ENCODE data around the gene SH2D3C. TPM values are rescaled to one million over a fixed set of nuclear protein-coding genes. Genes with fewer than 3 reads are reported as not detected.

SH2D3C gene
- total and polyA plus RNA-seq, 2 of the 8 experiments (the other 6 are each of a cell fraction or from before 2014, with no cell fraction given): 6.4 to 8.1 TPM

GRCh38 chr9:127703289-127703946 is 75.0 kb downstream of the SH2D3C start:
- Histone ChIP-seq H3K18ac (ENCODE audit: extremely low read depth, low read length) (no peak overlapping the region), H2BK20ac (ENCODE audit: low read length) (no peak overlapping the region), H4K91ac (replicated peaks; ENCODE audit: insufficient read length, low read length) (no peak overlapping the region), H3K23ac (ENCODE audit: insufficient read length) (no peak overlapping the region), H3K23me2 (ENCODE audit: low read depth, low read length) (0 out of 2 replicates have a peak, but pooled peaks cover 1% of the 10 kb centered on the region), H3K36me3 (ENCODE audit: control insufficient read depth in 2 of 4, insufficient read depth in 4 of 4, low read length in 3 of 4) (no peaks in the 10 kb centered on the region), H3K9me3 (ENCODE audit: insufficient read depth in 2 of 2, low read depth in 1 of 2, low read length in 1 of 2) (no peaks in the 10 kb centered on the region), H3K79me2 (ENCODE audit: control insufficient read depth in 1 of 2, insufficient read depth in 2 of 2, low read length in 2 of 2) (no peaks in the 10 kb centered on the region), H3K4me3 (ENCODE audit: extremely low read depth in 1 of 4, insufficient read depth in 2 of 4, low read depth in 3 of 4, low read length in 4 of 4) (no peak overlapping the region), H3K56ac (replicated peaks; ENCODE audit: insufficient read length, low read depth, low read length) (no peak overlapping the region), H3K9ac (replicated peaks in 1 of 4; ENCODE audit: extremely low read depth in 1 of 4, low read depth in 3 of 4, low read length in 3 of 4) (no peak overlapping the region), H2BK12ac (ENCODE audit: low read depth, low read length) (no peak overlapping the region), H3K4ac (replicated peaks; ENCODE audit: insufficient read length, low read depth, low read length) (no peak overlapping the region), H2BK120ac (replicated peaks; ENCODE audit: low read depth, low read length) (no peak overlapping the region), H3K4me1 (replicated peaks in 1 of 4; ENCODE audit: control insufficient read depth in 3 of 4, insufficient read depth in 4 of 4, low read length in 3 of 4) (peaks cover 0 to 11% (median 5%) of the 10 kb centered on the region in 4 experiments; a peak in 5 of 7 replicates), H3K27me3 (replicated peaks in 1 of 4; ENCODE audit: control insufficient read depth in 3 of 4, extremely low read depth in 1 of 4, insufficient read depth in 3 of 4, low read length in 3 of 4) (no peaks in the 10 kb centered on the region; a peak in 2 of 7 replicates), H2BK15ac (ENCODE audit: low read length) (no peak overlapping the region), H3K4me2 (ENCODE audit: insufficient read depth in 1 of 2, low read depth in 2 of 2, low read length in 2 of 2) (no peak overlapping the region), H2AK5ac (ENCODE audit: low read depth, low read length) (no peak overlapping the region), H4K20me1 (replicated peaks in 1 of 2; ENCODE audit: control insufficient read depth in 1 of 2, insufficient read depth in 2 of 2, low read length in 2 of 2) (no peaks in the 10 kb centered on the region), H3K79me1 (ENCODE audit: low read depth, low read length) (no peaks in the 10 kb centered on the region), H4K5ac (ENCODE audit: insufficient read length, low read depth, low read length) (no peak overlapping the region), H3K27ac (ENCODE audit: low read depth, low read length) (no peak overlapping the region), H4K8ac (ENCODE audit: extremely low read depth, insufficient read depth, low read length) (no peak overlapping the region), H2AFZ (ENCODE audit: low read length) (no peak overlapping the region), H2BK5ac (ENCODE audit: low read depth, low read length) (no peak overlapping the region), H3K14ac (ENCODE audit: insufficient read length) (no peak overlapping the region)
- ChIA-PET CTCF (ENCODE audit: partially characterized antibody) (interaction anchor here (0.6 to 1.9 kb wide), 9 partner anchors 9 to 199 kb away, joined by 3 to 5 read pairs (median 4); partner anchors contain the start of gene TOR2A), POLR2A (ENCODE audit: partially characterized antibody) (interaction anchor here (1.3 kb wide), 1 partner anchor 9 kb away, joined by 3 read pairs; no protein-coding TSS in a partner anchor)
- DNase-seq (ENCODE audit: low read depth in 1 of 2, low spot score in 2 of 2): no peak
- FAIRE-seq: no peak
- 79% methylated on average over 9 of the region's 9 CpGs; no CpG with 5 or more reads in 1 of the 2 experiments for WGBS, 2 experiments (ENCODE audit: extremely low coverage in 1 of 2, insufficient coverage in 1 of 2, insufficient read length in 1 of 2, insufficient replicate concordance in 2 of 2, low coverage in 1 of 2, low lambda C conversion rate in 2 of 2, missing lambda C conversion rate in 1 of 2)
- TF ChIP-seq TEAD4 (IDR thresholded peaks at IDR 0.05; ENCODE audit: low read depth, low read length) (no peak), BCL11A (IDR thresholded peaks at IDR 0.05; ENCODE audit: low read depth in 2 of 2, low read length in 2 of 2) (no peak), SP1 (IDR thresholded peaks at IDR 0.05; ENCODE audit: low read depth, low read length) (no peak), KDM4A (IDR thresholded peaks at IDR 0.05; ENCODE audit: low read depth, low read length, severe bottlenecking) (no peak), CEBPB (IDR thresholded peaks at IDR 0.05; ENCODE audit: low read depth, low read length) (no peak), SP2 (IDR thresholded peaks at IDR 0.05; ENCODE audit: low read length) (no peak), FOSL1 (IDR thresholded peaks at IDR 0.05; ENCODE audit: insufficient read depth, low read depth, low read length) (no peak), RXRA (IDR thresholded peaks at IDR 0.05; ENCODE audit: insufficient read depth, low read depth, low read length) (no peak)
- TF ChIP-seq, protein P1, sequence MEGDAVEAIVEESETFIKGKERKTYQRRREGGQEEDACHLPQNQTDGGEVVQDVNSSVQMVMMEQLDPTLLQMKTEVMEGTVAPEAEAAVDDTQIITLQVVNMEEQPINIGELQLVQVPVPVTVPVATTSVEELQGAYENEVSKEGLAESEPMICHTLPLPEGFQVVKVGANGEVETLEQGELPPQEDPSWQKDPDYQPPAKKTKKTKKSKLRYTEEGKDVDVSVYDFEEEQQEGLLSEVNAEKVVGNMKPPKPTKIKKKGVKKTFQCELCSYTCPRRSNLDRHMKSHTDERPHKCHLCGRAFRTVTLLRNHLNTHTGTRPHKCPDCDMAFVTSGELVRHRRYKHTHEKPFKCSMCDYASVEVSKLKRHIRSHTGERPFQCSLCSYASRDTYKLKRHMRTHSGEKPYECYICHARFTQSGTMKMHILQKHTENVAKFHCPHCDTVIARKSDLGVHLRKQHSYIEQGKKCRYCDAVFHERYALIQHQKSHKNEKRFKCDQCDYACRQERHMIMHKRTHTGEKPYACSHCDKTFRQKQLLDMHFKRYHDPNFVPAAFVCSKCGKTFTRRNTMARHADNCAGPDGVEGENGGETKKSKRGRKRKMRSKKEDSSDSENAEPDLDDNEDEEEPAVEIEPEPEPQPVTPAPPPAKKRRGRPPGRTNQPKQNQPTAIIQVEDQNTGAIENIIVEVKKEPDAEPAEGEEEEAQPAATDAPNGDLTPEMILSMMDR (IDR thresholded peaks at IDR 0.05; ENCODE audit: control extremely low read depth in 1 of 3, insufficient read depth in 1 of 3, low read depth in 1 of 3, low read length in 3 of 3): no peak
- TF ChIP-seq, protein P2, sequence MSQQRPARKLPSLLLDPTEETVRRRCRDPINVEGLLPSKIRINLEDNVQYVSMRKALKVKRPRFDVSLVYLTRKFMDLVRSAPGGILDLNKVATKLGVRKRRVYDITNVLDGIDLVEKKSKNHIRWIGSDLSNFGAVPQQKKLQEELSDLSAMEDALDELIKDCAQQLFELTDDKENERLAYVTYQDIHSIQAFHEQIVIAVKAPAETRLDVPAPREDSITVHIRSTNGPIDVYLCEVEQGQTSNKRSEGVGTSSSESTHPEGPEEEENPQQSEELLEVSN (IDR thresholded peaks at IDR 0.05): no peak
